Measurements from ENCODE around the gene CBLIF. TPM values are rescaled to one million over a fixed set of nuclear protein-coding genes. Genes with fewer than 3 reads are reported as not detected.

The CBLIF gene
- total RNA-seq, 3 donors from 2014 or later, result not detected

Other genes starting within 250 kb of the CBLIF start
- 10 to 100 TPM; 42.4 to 48.2 (median 43.9) TPM for gene OSBP, start 229.7 kb downstream of the CBLIF start, total RNA-seq
- 10 to 100 TPM; 13.4 to 15.8 (median 15.2) TPM for gene PATL1, start 176.5 kb downstream of the CBLIF start, total RNA-seq
- not detected for gene OR10V1, start 131.7 kb downstream of the CBLIF start, total RNA-seq
- 10 to 100 TPM; 32.2 to 58.8 (median 53.7) TPM for gene STX3, start 90.1 kb downstream of the CBLIF start, total RNA-seq
- gene MRPL16, start 34.7 kb downstream of the CBLIF start, total RNA-seq, result 10 to 100 TPM; 36.3 to 41.4 (median 37.4) TPM
- gene TCN1, start 21.0 kb upstream of the CBLIF start, total RNA-seq, result 100 to 1,000 TPM in 1 of 3 donors, 10 to 100 TPM in 1, not detected in 1; 45.6 to 112 TPM
- gene OOSP3, start 33.3 kb upstream of the CBLIF start, total RNA-seq, result not detected
- gene OOSP1, start 92.9 kb upstream of the CBLIF start, total RNA-seq, result not detected
- gene OOSP4A, start 118.5 kb upstream of the CBLIF start, total RNA-seq, result not detected
- not detected for gene OOSP4B, start 171.7 kb upstream of the CBLIF start, total RNA-seq
- not detected for gene OOSP2, start 194.9 kb upstream of the CBLIF start, total RNA-seq
- not detected for gene MS4A3, start 211.2 kb upstream of the CBLIF start, total RNA-seq
- gene MS4A2, start 243.2 kb upstream of the CBLIF start, total RNA-seq, result 1 to 10 TPM in 1 of 3 donors, under 1 TPM in 2; 0.66 to 7.8 (median 0.73) TPM

Measured in breast epithelium (tissue), 3 donors.